Measurements from ENCODE around the gene SIKE1.
"Not testable (repeated sequence)": the region's sequence is repeated elsewhere in the genome, so short reads cannot be mapped to it uniquely, and the experiment has no call there.

The SIKE1 gene

GRCh38 chr1:114755006-114755931 lies 25.2 kb downstream of the SIKE1 start:
- DNase-seq, result no peak

- DNase-seq, result not testable (repeated sequence)
Observed at GRCh38 chr1:114753702-114754101, 26.8 kb downstream of the SIKE1 start.

GRCh38 chr1:114753143-114753542 lies 27.3 kb downstream of the SIKE1 start:
- no peak for DNase-seq

GRCh38 chr1:114750780-114751179 lies 29.7 kb downstream of the SIKE1 start:
- peak; percentile 84 for DNase-seq

- DNase-seq, result no peak
Observed at GRCh38 chr1:114749835-114750234, 30.6 kb downstream of the SIKE1 start.

GRCh38 chr1:114746450-114747121 lies 33.9 kb downstream of the SIKE1 start:
- DNase-seq, result no peak

GRCh38 chr1:114745291-114745690 lies 35.2 kb downstream of the SIKE1 start:
- DNase-seq, result no peak

GRCh38 chr1:114741963-114742746 lies 38.3 kb downstream of the SIKE1 start:
- no peak for DNase-seq

GRCh38 chr1:114740331-114740730 lies 40.2 kb downstream of the SIKE1 start:
- no peak for DNase-seq

- no peak for DNase-seq
Observed at GRCh38 chr1:114737314-114737849, 43.1 kb downstream of the SIKE1 start.

- DNase-seq, result no peak
Observed at GRCh38 chr1:114735479-114735878, 45.0 kb downstream of the SIKE1 start.

- no peak for DNase-seq
Observed at GRCh38 chr1:114729782-114730181, 50.7 kb downstream of the SIKE1 start.

- DNase-seq, result no peak
Observed at GRCh38 chr1:114728553-114728952, 51.9 kb downstream of the SIKE1 start.

GRCh38 chr1:114725230-114725629 lies 55.3 kb downstream of the SIKE1 start:
- no peak for DNase-seq

GRCh38 chr1:114723915-114724314 lies 56.6 kb downstream of the SIKE1 start:
- no peak for DNase-seq

GRCh38 chr1:114723457-114723856 lies 57.0 kb downstream of the SIKE1 start:
- no peak for DNase-seq

GRCh38 chr1:114720492-114720891 lies 60.0 kb downstream of the SIKE1 start:
- no peak for DNase-seq
